Measurements from ENCODE around the gene CUEDC2. TPM values are rescaled to one million over a fixed set of nuclear protein-coding genes. Genes with fewer than 3 reads are reported as not detected.
A peak's percentile ranks its signal among the peaks of the same experiment; 100 is the strongest.
"Not testable (repeated sequence)": the region's sequence is repeated elsewhere in the genome, so short reads cannot be mapped to it uniquely, and the experiment has no call there.

The CUEDC2 gene
- total RNA-seq, 1 donor from 2014 or later = 43.7 TPM

DNA sequence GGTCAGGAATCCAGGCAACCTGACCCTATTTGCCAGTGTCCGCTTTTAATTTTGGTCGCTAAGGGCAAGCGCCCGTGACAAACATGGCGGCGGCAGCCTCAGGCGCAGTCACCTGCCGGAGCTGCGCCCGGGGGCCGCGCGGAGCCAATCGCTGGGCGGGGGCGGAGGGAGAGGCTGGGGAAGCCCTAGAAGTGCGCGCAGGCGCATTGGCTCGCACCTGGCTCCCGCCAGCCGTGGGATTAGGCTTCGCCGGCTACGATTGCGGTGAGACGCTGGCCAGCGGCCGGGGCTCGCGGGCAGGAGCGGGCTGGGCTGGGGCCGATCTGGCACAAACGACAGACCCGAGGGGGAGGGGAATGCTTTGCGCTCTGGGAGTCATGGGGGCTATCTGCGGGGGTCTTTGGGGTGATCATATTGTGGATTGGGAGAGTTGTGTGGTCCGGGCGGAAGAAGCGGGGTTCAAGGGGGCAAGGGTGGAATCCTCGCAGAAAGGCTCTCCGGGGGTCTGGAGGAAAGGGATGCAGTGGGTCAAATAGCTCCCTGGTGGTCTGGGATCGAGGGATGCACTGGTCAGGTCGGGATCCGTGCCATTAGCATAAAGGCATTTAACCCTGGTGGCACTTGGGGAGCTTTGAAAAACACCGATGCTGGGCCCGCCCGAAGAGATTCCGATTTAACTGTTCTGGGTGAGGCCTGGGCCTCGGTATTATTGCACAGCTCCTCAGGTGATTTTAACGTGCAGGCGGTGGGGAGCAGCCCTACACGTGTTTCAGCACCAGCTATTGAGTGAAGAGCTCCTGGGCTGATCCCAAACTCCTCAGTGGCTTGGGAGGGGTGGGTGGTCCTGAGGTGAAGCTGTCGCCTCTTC is 29.0 kb upstream of the CUEDC2 start:
- intact Hi-C loops (cut with micrococcal nuclease) = loop anchor here (1.0 to 2.0 kb wide), 7 partner anchors 11 to 220 kb away; partner anchors contain the start of genes ACTR1A, CUEDC2 and PITX3
- DNase-seq (peak; percentile 90), ATAC-seq (ENCODE audit: low read depth) (peak; percentile 99)
- TF ChIP-seq, protein P1, sequence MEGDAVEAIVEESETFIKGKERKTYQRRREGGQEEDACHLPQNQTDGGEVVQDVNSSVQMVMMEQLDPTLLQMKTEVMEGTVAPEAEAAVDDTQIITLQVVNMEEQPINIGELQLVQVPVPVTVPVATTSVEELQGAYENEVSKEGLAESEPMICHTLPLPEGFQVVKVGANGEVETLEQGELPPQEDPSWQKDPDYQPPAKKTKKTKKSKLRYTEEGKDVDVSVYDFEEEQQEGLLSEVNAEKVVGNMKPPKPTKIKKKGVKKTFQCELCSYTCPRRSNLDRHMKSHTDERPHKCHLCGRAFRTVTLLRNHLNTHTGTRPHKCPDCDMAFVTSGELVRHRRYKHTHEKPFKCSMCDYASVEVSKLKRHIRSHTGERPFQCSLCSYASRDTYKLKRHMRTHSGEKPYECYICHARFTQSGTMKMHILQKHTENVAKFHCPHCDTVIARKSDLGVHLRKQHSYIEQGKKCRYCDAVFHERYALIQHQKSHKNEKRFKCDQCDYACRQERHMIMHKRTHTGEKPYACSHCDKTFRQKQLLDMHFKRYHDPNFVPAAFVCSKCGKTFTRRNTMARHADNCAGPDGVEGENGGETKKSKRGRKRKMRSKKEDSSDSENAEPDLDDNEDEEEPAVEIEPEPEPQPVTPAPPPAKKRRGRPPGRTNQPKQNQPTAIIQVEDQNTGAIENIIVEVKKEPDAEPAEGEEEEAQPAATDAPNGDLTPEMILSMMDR (IDR thresholded peaks at IDR 0.05) = no peak
- Mint-ChIP-seq H3K27ac (peak overlapping the region; percentile 85), H3K27me3 (no peaks in the 10 kb centered on the region), H3K9me3 (no peaks in the 10 kb centered on the region), H3K4me3 (peak overlapping the region; percentile 88), H3K4me1 (peaks cover 31% of the 10 kb centered on the region), H3K36me3 (ENCODE audit: low read depth) (no peaks in the 10 kb centered on the region)
- POLR2A ChIA-PET = interaction anchor here (0.6 to 4.3 kb wide), 17 partner anchors 11 to 230 kb away, joined by 3 to 51 read pairs (median 5); partner anchors contain the start of genes ACTR1A, C10orf95, CUEDC2 and FBXL15
- CTCF ChIA-PET = interaction anchor here (0.8 to 1.9 kb wide), 5 partner anchors 17 to 231 kb away, joined by 3 to 8 read pairs (median 7); no protein-coding TSS in a partner anchor

DNA sequence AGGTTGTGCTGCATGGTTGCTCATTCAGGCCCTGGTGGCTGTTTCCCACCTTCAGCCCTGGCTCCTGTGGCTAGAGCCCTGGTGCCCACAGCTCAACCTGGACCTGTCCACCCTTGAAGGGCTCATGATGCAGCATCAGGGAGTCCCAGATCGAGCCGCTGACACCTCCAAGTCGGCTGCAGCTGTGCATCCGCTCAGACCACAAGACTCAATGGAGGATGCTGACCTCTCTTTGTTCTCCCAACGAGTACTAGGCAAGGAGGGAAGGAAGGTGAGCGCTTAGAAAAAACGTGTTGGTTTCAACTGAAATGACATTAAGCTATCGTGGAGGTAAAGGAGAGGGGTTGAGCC is 28.4 kb upstream of the CUEDC2 start:
- ChIA-PET CTCF (no interaction called here), POLR2A (interaction anchor here (1.0 to 4.3 kb wide), 13 partner anchors 10 to 216 kb away, joined by 3 to 51 read pairs (median 5); partner anchors contain the start of genes ACTR1A, C10orf95, CUEDC2 and FBXL15)
- Mint-ChIP-seq H3K4me1 (peaks cover 31% of the 10 kb centered on the region), H3K9me3 (no peaks in the 10 kb centered on the region), H3K4me3 (peak overlapping the region; percentile 88), H3K27ac (peak overlapping the region; percentile 85), H3K36me3 (ENCODE audit: low read depth) (peaks cover 1% of the 10 kb centered on the region), H3K27me3 (no peaks in the 10 kb centered on the region)
- ATAC-seq (ENCODE audit: low read depth) = peak; percentile 9
- TF ChIP-seq, protein P1 (IDR thresholded peaks at IDR 0.05) = no peak
- no peak for DNase-seq
- intact Hi-C loops (cut with micrococcal nuclease) = loop anchor here (1.0 to 2.0 kb wide), 7 partner anchors 11 to 220 kb away; partner anchors contain the start of genes ACTR1A, CUEDC2 and PITX3

DNA sequence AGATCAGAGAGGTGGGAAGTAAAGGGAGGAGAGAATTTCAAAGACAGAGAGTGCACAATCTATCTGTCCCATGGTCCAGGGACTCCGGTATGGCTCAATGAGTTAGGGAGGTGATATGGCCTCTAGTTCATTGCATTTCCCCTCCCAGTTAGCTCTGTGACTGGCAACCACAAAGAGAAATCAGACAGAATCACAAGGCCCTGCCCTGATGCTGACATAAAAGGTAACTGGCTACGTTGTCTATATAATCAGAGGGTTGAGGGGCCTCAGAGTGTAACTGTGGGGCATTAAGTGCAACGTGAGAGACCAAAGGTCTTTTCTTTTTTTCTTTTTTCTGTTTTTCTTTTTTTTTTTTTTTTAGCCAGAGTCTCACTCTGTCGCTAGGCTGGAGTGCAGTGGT is 26.3 kb upstream of the CUEDC2 start:
- Mint-ChIP-seq H3K4me1 (peaks cover 31% of the 10 kb centered on the region), H3K27ac (no peak overlapping the region), H3K36me3 (ENCODE audit: low read depth) (peaks cover 13% of the 10 kb centered on the region), H3K4me3 (no peak overlapping the region), H3K27me3 (no peaks in the 10 kb centered on the region), H3K9me3 (no peaks in the 10 kb centered on the region)
- CTCF ChIA-PET = no interaction called here
- POLR2A ChIA-PET = interaction anchor here (0.6 kb wide), 1 partner anchor 39 kb away, joined by 9 read pairs; no protein-coding TSS in a partner anchor
- intact Hi-C loops (cut with micrococcal nuclease) = no loop called here
- TF ChIP-seq, protein P1 (IDR thresholded peaks at IDR 0.05) = no peak
- no peak for DNase-seq
- ATAC-seq (ENCODE audit: low read depth) = no peak

DNA sequence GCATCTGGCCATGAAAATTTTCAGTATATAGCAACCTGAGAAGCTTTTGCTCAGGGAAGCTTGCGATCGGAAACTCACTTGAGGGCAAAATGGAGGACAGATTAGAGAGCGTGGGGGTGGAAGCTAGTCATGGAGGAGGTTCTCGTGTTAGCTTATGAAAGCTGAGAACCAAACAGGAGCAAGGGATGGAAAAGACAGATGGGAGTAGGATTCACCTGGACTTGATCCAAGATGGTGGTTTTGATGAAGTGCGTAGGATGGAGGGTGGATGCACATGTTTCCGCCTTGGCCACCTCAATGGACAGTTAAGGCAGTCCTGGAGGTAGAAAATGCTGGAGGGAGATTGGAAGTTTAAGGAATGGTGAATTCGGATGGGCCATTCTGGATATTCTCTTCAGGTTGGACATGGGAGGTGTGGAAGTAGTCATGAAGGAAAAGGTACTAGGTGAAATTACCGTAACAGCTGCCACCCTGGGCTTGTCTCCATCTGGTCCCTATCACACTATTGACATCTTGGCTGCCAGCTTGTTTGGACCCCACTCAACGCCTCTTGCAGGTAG is 25.3 kb upstream of the CUEDC2 start:
- Mint-ChIP-seq H3K27ac (no peak overlapping the region), H3K4me3 (no peak overlapping the region), H3K9me3 (no peaks in the 10 kb centered on the region), H3K36me3 (ENCODE audit: low read depth) (peaks cover 19% of the 10 kb centered on the region), H3K27me3 (no peaks in the 10 kb centered on the region), H3K4me1 (peaks cover 30% of the 10 kb centered on the region)
- CTCF ChIA-PET = no interaction called here
- intact Hi-C loops (cut with micrococcal nuclease) = no loop called here
- DNase-seq (no peak), ATAC-seq (ENCODE audit: low read depth) (no peak)
- TF ChIP-seq, protein P1 (IDR thresholded peaks at IDR 0.05) = no peak
- POLR2A ChIA-PET = no interaction called here

DNA sequence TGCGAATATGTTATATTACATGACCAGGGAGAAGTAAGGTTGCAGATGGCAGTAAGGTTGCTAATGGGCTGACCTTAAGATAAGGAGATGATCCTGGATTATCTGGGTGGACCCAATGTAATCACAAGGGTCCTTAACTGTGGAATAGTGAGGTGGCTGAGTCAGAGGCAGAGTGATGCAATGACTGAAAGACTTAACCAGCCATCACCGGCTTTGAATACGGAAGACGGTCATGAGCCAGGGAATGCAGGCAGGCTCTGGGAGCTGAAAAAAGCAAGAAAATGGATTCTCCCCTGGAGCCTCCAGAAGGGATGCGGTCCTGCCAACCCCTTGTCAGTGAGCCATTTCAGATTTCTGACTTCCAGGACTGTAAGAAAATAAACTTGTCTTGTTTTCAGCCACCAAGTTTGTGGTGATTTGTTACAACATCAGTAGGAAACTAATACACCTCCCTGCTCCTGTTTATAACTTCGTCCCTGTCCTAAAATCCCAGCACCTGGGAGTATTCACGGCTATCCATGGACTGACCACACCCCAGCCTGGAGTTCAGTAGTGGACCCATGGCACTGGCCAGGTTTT is 23.6 kb upstream of the CUEDC2 start:
- CTCF ChIA-PET = no interaction called here
- TF ChIP-seq, protein P1 (IDR thresholded peaks at IDR 0.05) = no peak
- Mint-ChIP-seq H3K36me3 (ENCODE audit: low read depth) (peaks cover 22% of the 10 kb centered on the region), H3K27me3 (no peaks in the 10 kb centered on the region), H3K4me3 (no peak overlapping the region), H3K27ac (no peak overlapping the region), H3K9me3 (no peaks in the 10 kb centered on the region), H3K4me1 (peaks cover 23% of the 10 kb centered on the region)
- POLR2A ChIA-PET = no interaction called here
- intact Hi-C loops (cut with micrococcal nuclease) = no loop called here
- DNase-seq (no peak), ATAC-seq (ENCODE audit: low read depth) (no peak)

DNA sequence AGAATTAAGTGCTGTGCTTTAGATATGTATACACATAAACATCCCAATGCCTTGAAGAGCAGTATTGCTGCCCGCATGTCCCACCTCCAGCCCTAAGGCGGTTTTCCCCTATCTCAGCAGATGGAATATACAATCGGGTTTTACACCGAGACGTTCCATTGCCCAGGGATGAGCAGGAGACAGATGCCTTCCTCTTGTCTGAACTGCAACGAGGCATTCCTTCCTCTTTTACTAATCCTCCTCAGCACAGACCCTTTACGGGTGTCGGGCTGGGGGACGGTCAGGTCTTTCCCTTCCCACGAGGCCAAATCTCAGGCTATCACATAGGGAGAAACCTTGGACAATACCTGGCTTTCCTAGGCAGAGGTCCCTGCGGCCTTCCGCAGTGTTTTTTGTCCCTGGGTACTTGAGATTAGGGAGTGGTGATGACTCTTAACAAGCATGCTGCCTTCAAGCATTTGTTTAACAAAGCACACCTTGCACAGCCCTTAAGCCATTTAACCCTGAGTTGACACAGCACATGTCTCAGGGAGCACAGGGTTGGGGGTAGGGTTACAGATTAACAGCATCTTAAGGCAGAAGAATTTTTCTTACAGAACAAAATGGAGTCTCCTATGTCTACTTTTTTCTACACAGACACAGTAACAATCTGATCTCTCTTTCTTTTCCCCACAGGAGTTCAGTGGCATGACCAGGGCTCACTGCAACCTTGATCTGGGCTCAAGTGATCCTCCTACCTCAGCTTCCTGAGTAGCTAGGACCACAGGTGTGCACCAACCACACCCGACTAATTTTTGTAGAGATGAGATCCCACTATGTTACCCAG is 22.5 kb upstream of the CUEDC2 start:
- intact Hi-C loops (cut with micrococcal nuclease); H3K4me3 Mint-ChIP-seq: not testable (repeated sequence)

More for the DNA sequence above, 22.5 kb upstream of the CUEDC2 start:
- H3K27me3 Mint-ChIP-seq; H3K27ac Mint-ChIP-seq; CTCF ChIA-PET; ATAC-seq (ENCODE audit: low read depth); H3K9me3 Mint-ChIP-seq; DNase-seq; POLR2A ChIA-PET: not testable (repeated sequence)
- Mint-ChIP-seq H3K4me1 (peaks cover 18% of the 10 kb centered on the region), H3K36me3 (ENCODE audit: low read depth) (peaks cover 22% of the 10 kb centered on the region)
